ENCODE measurements around the gene SLC5A3. TPM values are rescaled to one million over a fixed set of nuclear protein-coding genes. Genes with fewer than 3 reads are reported as not detected.

The SLC5A3 gene
- total and polyA plus RNA-seq, 2 donors (not counting 1 experiment from before 2014, with no cell fraction given): 1.2 to 16.7 TPM

DNA sequence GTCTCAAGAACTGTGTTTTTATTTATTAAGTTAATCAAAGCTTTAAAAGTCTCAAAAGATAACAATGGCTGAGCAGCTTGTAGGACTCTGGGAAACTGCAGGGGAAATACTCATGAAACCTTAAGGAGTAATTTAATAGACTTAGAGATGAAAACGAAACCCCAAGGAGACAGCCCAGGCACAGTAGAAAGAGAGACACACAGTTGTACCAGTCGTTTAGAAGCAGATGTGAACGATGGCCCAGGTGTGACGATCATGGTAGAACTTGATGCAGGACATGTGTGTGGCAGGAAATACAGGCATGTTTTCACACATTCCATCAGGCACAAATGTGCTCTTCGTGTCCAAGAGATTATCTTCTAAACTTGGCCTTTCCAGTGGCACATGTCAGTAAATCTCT lies 21.2 kb upstream of the SLC5A3 start:
- Histone ChIP-seq H3K9ac (ENCODE audit: low read length) (no peak overlapping the region), H3K4me2 (replicated peaks; ENCODE audit: low read depth, low read length, poor library complexity, severe bottlenecking) (no peak overlapping the region), H3K36me3 (replicated peaks in 1 of 2; ENCODE audit: control extremely low read depth in 1 of 2, control insufficient read depth in 1 of 2, extremely low read depth in 1 of 2, insufficient read depth in 2 of 2, low read length in 1 of 2) (no peaks in the 10 kb centered on the region), H3K9me3 (ENCODE audit: control extremely low read depth in 1 of 3, control insufficient read depth in 2 of 3, insufficient read depth in 1 of 3, low read length in 2 of 3) (no peaks in the 10 kb centered on the region), H3K4me1 (ENCODE audit: control insufficient read depth in 2 of 2, insufficient read depth in 2 of 2, low read length in 2 of 2) (peaks cover 0 to 2% of the 10 kb centered on the region in 2 donors), H3K79me2 (ENCODE audit: control insufficient read depth, insufficient read depth, low read length) (no peaks in the 10 kb centered on the region), H2AFZ (ENCODE audit: insufficient read depth, low read depth, low read length, poor library complexity, severe bottlenecking) (no peak overlapping the region), H3K27me3 (replicated peaks in 1 of 4; ENCODE audit: control extremely low read depth in 1 of 4, control insufficient read depth in 3 of 4, insufficient read depth in 4 of 4, low read length in 3 of 4) (no peaks in the 10 kb centered on the region), H3K4me3 (ENCODE audit: control extremely low read depth in 1 of 5, extremely low read depth in 1 of 5, insufficient read depth in 1 of 5, low read depth in 2 of 5, low read length in 4 of 5) (no peak overlapping the region), H3K27ac (ENCODE audit: low read length in 2 of 2) (no peak overlapping the region), H4K20me1 (ENCODE audit: control insufficient read depth, insufficient read depth, low read length, poor library complexity, severe bottlenecking) (no peaks in the 10 kb centered on the region)
- WGBS (ENCODE audit: insufficient coverage): 97% methylated on average over 5 of the region's 5 CpGs
- intact Hi-C loops (cut with micrococcal nuclease): no loop called here
- DNase-seq: no peak
- POLR2A ChIA-PET: no interaction called here
- Mint-ChIP-seq H3K9me3 (ENCODE audit: insufficient read depth) (no peaks in the 10 kb centered on the region), H3K4me3 (no peak overlapping the region), H3K27me3 (no peaks in the 10 kb centered on the region), H3K27ac (no peak overlapping the region), H3K4me1 (peaks cover 9% of the 10 kb centered on the region)
- no peak for TF ChIP-seq EZH2 (IDR thresholded peaks at IDR 0.05; ENCODE audit: borderline replicate concordance, insufficient read depth, low read depth, low read length, poor library complexity, severe bottlenecking)
- TF ChIP-seq, protein P1, sequence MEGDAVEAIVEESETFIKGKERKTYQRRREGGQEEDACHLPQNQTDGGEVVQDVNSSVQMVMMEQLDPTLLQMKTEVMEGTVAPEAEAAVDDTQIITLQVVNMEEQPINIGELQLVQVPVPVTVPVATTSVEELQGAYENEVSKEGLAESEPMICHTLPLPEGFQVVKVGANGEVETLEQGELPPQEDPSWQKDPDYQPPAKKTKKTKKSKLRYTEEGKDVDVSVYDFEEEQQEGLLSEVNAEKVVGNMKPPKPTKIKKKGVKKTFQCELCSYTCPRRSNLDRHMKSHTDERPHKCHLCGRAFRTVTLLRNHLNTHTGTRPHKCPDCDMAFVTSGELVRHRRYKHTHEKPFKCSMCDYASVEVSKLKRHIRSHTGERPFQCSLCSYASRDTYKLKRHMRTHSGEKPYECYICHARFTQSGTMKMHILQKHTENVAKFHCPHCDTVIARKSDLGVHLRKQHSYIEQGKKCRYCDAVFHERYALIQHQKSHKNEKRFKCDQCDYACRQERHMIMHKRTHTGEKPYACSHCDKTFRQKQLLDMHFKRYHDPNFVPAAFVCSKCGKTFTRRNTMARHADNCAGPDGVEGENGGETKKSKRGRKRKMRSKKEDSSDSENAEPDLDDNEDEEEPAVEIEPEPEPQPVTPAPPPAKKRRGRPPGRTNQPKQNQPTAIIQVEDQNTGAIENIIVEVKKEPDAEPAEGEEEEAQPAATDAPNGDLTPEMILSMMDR (IDR thresholded peaks at IDR 0.05): no peak
- CTCF ChIA-PET: interaction anchor here (0.7 kb wide), 1 partner anchor 10 kb away, joined by 3 read pairs; no protein-coding TSS in a partner anchor
- no peak for ATAC-seq (ENCODE audit: low read depth)

DNA sequence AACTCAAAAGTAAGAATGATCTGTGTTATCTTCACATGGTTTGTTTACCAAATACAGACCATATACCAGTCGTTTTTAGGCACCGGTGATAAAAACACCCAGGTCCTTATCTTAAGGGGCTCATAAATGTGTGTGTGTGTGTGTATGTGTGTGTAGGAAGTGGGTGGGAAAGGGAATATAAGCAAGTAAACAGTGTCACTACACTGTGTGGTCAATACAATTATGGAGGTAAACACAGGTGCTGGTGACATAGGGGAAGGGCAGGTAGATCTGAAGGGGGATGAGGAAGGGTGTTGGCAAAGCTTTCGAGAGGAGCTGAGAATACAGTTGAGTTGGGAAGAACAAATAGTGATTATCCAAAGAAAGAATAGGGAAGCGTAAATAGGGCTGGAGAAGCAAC lies 19.1 kb upstream of the SLC5A3 start:
- Histone ChIP-seq H4K20me1 (ENCODE audit: control insufficient read depth, insufficient read depth, low read length, poor library complexity, severe bottlenecking) (no peaks in the 10 kb centered on the region), H3K9me3 (ENCODE audit: control extremely low read depth in 1 of 3, control insufficient read depth in 2 of 3, insufficient read depth in 1 of 3, low read length in 2 of 3) (no peaks in the 10 kb centered on the region), H3K4me2 (replicated peaks; ENCODE audit: low read depth, low read length, poor library complexity, severe bottlenecking) (no peak overlapping the region), H3K4me3 (ENCODE audit: control extremely low read depth in 1 of 5, extremely low read depth in 1 of 5, insufficient read depth in 1 of 5, low read depth in 2 of 5, low read length in 4 of 5) (no peak overlapping the region), H3K4me1 (ENCODE audit: control insufficient read depth in 2 of 2, insufficient read depth in 2 of 2, low read length in 2 of 2) (peaks cover 0 to 2% of the 10 kb centered on the region in 2 donors), H2AFZ (ENCODE audit: insufficient read depth, low read depth, low read length, poor library complexity, severe bottlenecking) (no peak overlapping the region), H3K27ac (ENCODE audit: low read length in 2 of 2) (no peak overlapping the region), H3K36me3 (replicated peaks in 1 of 2; ENCODE audit: control extremely low read depth in 1 of 2, control insufficient read depth in 1 of 2, extremely low read depth in 1 of 2, insufficient read depth in 2 of 2, low read length in 1 of 2) (no peaks in the 10 kb centered on the region), H3K9ac (ENCODE audit: low read length) (no peak overlapping the region), H3K27me3 (replicated peaks in 1 of 4; ENCODE audit: control extremely low read depth in 1 of 4, control insufficient read depth in 3 of 4, insufficient read depth in 4 of 4, low read length in 3 of 4) (no peaks in the 10 kb centered on the region), H3K79me2 (ENCODE audit: control insufficient read depth, insufficient read depth, low read length) (no peaks in the 10 kb centered on the region)
- ChIA-PET CTCF (no interaction called here), POLR2A (no interaction called here)
- no peak for DNase-seq
- no peaks in the 10 kb centered on the region for H3K27me3 Mint-ChIP-seq
- ATAC-seq (ENCODE audit: low read depth): no peak
- 100% methylated on average over 3 of the region's 4 CpGs for WGBS (ENCODE audit: insufficient coverage)
- TF ChIP-seq, protein P1 (IDR thresholded peaks at IDR 0.05): no peak
- TF ChIP-seq EZH2 (IDR thresholded peaks at IDR 0.05; ENCODE audit: borderline replicate concordance, insufficient read depth, low read depth, low read length, poor library complexity, severe bottlenecking): no peak
- intact Hi-C loops (cut with micrococcal nuclease): no loop called here
- peaks cover 9% of the 10 kb centered on the region for H3K4me1 Mint-ChIP-seq
- no peak overlapping the region for H3K4me3 Mint-ChIP-seq
- H3K9me3 Mint-ChIP-seq (ENCODE audit: insufficient read depth): no peaks in the 10 kb centered on the region
- no peak overlapping the region for H3K27ac Mint-ChIP-seq

All from B cell (primary cell).